ENCODE results near the gene ARHGEF2.

DNA sequence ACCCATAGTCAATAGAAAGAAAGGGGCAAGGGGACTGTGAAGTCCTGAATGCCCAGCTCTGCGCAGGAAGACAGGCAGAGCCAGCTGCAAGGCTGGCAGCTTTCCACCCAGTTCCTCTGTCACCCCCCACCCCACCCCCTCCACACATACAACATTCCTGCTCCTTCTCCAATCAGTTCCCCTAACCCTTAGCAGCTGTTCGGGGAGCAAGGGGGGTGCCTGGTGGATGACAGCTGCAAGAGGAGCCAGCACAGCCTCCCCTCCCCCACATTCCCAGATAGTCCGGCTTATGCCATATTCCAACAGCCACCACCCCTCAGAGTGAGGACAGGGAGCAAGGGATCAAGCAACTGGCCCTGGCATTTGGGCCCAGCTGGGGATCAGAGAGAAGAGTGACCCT is 9.7 kb downstream of the ARHGEF2 start:
- no peak for TF ChIP-seq EZH2phosphoT487 (IDR thresholded peaks at IDR 0.05; ENCODE audit: borderline replicate concordance)
- TF ChIP-seq, protein P1, sequence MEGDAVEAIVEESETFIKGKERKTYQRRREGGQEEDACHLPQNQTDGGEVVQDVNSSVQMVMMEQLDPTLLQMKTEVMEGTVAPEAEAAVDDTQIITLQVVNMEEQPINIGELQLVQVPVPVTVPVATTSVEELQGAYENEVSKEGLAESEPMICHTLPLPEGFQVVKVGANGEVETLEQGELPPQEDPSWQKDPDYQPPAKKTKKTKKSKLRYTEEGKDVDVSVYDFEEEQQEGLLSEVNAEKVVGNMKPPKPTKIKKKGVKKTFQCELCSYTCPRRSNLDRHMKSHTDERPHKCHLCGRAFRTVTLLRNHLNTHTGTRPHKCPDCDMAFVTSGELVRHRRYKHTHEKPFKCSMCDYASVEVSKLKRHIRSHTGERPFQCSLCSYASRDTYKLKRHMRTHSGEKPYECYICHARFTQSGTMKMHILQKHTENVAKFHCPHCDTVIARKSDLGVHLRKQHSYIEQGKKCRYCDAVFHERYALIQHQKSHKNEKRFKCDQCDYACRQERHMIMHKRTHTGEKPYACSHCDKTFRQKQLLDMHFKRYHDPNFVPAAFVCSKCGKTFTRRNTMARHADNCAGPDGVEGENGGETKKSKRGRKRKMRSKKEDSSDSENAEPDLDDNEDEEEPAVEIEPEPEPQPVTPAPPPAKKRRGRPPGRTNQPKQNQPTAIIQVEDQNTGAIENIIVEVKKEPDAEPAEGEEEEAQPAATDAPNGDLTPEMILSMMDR (conservative IDR thresholded peaks at IDR 0.05; ENCODE audit: low read length) = no peak
